HG03280 (cell line): ENCODE results near the gene DNAI4.
A peak's percentile ranks its signal among the peaks of the same experiment; 100 is the strongest.

Source experiments
- ATAC-seq: cut with Tn5 transposase; IDR thresholded peaks from one replicate; pipeline ENCODE4 v1.9.1; 2021; ENCODE audit warnings: mild to moderate bottlenecking, moderate library complexity; ENCODE audit not compliant: unreplicated experiment

DNAI4 gene

DNA sequence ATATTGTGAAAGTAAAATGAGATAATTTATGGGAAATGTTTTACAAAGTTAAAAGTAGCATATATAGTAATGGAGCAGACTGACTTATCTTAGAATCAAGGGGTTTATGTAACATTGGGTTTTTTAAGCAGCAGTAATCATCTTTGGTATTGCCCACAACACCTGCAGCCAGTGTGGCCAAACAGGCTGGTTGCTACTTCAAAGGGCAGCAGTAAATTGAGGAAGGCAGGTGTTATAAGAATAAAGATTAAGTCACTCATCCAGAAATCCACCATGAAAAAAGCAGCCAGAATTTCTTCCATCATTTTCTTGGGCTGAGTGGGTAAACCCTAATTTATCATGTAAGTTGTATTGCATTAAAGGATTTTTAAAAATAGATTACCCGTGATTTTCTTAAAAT, 155.7 kb downstream of the DNAI4 start:
- no peak for ATAC-seq

DNA sequence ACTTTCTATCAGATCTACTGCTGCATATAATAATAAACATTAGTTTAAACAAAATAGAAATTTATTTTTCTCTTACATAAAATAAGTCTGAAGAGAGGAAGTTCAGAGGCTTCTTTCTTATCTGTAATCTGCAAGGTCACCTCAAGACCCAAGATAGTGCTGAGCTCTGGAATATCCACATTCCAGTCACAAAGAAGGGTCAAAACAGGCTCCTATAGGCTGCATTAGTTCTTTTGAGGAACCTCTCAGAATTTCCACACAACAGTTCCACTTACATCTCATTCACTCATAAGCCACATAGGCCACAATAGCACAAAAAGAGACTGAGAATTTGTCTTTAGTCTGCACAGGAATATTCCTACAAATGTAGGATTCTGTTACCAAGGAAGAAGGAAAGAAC, 157.0 kb downstream of the DNAI4 start:
- no peak for ATAC-seq

DNA sequence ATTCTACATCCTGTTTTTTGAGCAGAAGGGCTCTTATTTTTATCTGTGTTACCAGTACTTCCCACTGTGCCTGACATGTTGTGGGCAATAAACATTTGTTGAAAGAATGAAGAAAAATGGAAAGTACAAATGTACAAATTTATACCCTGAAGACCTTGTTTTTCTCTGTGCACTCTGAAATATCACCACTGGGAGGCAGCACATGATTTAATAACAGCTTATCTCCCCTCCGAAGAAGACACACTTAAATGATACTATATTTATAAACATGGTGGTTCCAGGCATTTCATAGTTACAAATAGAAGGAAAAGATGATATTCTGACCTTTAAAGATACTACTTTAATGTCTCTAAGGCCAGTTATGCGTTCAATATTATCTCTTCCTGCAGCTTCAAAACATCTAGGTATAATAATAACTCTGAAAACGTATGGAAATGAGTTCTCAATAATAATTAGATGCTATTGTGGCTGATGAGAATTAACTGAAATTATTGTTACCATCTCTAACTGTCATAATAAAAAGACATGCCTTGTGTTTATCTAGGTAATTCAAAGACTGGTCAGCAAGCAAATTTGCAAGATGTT, 159.6 kb downstream of the DNAI4 start:
- peak; percentile 73 for ATAC-seq
